Lower leg skin (tissue), 4 donors: Measurements from ENCODE around the gene PALM3. TPM values are rescaled to one million over a fixed set of nuclear protein-coding genes. Genes with fewer than 3 reads are reported as not detected.
"Not testable (repeated sequence)": the region's sequence is repeated elsewhere in the genome, so short reads cannot be mapped to it uniquely, and the experiment has no call there.

Experiments
- DNase-seq, 2 donors: peaks; one replicate each; pipeline ENCODE4 v3.0.0-alpha.2; 2019; ENCODE audit warnings: low spot score in 2 of 2
- H3K4me3 ChIP-seq: fragments of 200-600 bp; sonication (generic); 2 replicates; pipeline ENCODE4 v1.5.1; 2017; ENCODE audit warnings: mild to moderate bottlenecking, low read depth; ENCODE audit not compliant: poor library complexity, severe bottlenecking
- CTCF ChIP-seq, 3 donors: fragments of 450-650 bp; IDR thresholded peaks; one replicate each; pipeline ENCODE4 v1.5.1; 2016; ENCODE audit warnings: antibody characterized with exemption in 3 of 3, mild to moderate bottlenecking in 3 of 3, moderate library complexity in 2 of 3
- POLR2A ChIP-seq, 2 donors: fragments of 450-650 bp; IDR thresholded peaks; one replicate each; pipeline ENCODE4 v1.6.1; 2016 to 2017; ENCODE audit warnings: antibody characterized with exemption in 2 of 2, mild to moderate bottlenecking in 1 of 2, moderate library complexity in 1 of 2
- WGBS, 2 donors: methylation state at CpG; one replicate each; pipeline ENCODE4 v1.1.5; 2018; 5-methylcytosine and 5-hydroxymethylcytosine counted together
- intact Hi-C: fragments of 100-400 bp; cut with DNase I; formaldehyde crosslinking; loops from one replicate; pipeline ENCODE4 v1.15.0; 2023; ENCODE audit warnings: low total_unique reads
- total RNA-seq, 4 donors: library from RNA; depleted of rRNA; stranded (reverse); fragments of >200 nt; gene quantifications; one replicate each; pipeline ENCODE4 v1.1.0, GENCODE V29; 2016

The PALM3 gene
- total RNA-seq, 4 donors from 2014 or later: 0.10 TPM; not detected in 3

DNA sequence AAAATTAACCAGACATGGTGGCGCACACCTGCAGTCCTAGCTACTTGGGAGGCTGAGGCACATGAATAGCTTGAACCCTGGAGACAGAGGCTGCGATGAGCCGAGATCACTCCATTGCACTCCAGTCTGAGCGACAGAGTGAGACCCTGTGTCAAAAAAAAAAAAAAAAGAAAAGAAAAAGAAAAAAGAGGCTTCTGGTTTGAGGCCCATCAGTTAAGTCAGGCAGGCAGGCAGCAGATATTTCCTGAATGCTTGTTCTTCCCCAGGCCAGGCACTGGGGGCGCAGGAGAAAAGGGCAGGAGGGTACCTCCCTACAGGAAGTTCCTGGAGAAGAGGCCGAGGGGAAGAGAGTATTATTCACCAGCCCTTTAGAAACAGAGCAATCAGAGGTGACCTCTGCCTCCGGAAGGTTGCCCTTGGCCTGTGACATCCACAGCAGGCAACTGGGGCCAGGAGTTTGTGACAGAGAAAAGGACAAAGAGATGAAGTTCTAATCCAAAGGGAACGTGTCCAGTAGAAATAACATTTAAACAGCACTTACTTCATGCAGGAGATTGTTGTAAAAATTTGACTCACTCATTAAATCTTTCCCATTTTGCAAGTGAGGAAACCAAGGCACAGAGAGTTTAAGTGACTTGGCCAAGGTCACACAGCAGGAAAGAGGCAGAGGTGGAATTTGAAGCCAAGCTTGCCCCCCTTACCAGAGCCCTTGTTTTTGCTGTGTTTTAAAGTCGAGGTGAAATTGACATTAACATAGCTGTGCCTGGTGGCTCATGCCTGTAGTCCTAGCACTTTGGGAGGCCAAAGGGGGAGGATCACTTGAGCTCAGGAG lies 38.3 kb downstream of the PALM3 start:
- WGBS, 2 donors: 60 to 62% methylated on average over 9 of the region's 9 CpGs
- TF ChIP-seq CTCF (IDR thresholded peaks at IDR 0.05): no peak
- TF ChIP-seq POLR2A (IDR thresholded peaks at IDR 0.05): no peak
- DNase-seq: no peak
- H3K4me3 ChIP-seq: no peak overlapping the region
- intact Hi-C loops: no loop called here

GRCh38 chr19:14022469-14022868 lies 39.4 kb downstream of the PALM3 start:
- no peak for TF ChIP-seq POLR2A (IDR thresholded peaks at IDR 0.05)
- no peak for TF ChIP-seq CTCF (IDR thresholded peaks at IDR 0.05)
- no peak overlapping the region for H3K4me3 ChIP-seq
- no peak for DNase-seq
- 83 to 87% methylated on average over 4 of the region's 4 CpGs for WGBS, 2 donors
- intact Hi-C loops: no loop called here

- TF ChIP-seq CTCF (IDR thresholded peaks at IDR 0.05) (no peak), POLR2A (IDR thresholded peaks at IDR 0.05) (no peak)
- intact Hi-C loops: no loop called here
- WGBS, 2 donors: 59 to 61% methylated on average over 5 of the region's 5 CpGs
- H3K4me3 ChIP-seq: no peak overlapping the region
- no peak for DNase-seq
These were observed 40.4 kb downstream of the PALM3 start for GRCh38 chr19:14021474-14021873.

DNA sequence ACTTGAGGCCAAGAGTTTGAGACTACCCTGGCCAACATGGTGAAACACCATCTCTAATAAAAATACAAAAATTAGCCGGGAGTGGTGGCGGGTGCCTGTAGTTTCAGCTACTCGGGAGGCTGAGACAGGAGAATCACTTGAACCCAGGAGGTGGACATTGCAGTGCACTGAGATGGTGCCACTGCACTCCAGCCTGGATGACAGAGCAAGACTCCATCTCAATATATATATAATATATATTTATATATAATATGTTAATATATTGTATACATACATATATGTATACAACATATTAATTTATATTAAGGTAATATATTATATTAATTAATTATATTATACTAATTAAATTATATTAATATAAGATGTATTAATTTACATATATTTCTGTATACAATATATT lies 42.1 kb downstream of the PALM3 start:
- intact Hi-C loops, DNase-seq, H3K4me3 ChIP-seq: not testable (repeated sequence)
- WGBS, 2 donors: 79 to 92% methylated on average over 3 of the region's 3 CpGs

DNA sequence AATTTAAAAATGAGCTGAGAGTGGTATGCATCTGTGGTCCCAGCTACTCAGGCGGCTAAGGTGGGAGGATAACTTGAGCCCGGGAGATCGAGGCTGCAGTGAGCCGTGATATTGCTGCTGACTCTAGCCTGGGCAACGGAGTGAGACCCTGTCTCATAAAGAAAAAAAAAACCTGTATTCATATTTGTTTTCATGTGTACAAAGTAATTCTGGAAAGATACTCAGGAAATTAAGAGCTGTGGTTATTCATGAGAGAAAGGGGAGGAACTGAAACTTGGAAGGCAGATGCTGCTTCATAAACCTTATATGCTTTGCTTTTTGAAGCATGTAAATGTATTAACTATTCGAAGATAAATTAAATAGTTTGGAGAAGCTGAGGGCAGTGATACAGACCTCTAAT lies 42.8 kb downstream of the PALM3 start:
- H3K4me3 ChIP-seq: no peak overlapping the region
- intact Hi-C loops: no loop called here
- DNase-seq: no peak
- 78 to 91% methylated on average over 6 of the region's 6 CpGs for WGBS, 2 donors
- no peak for TF ChIP-seq CTCF (IDR thresholded peaks at IDR 0.05)
- TF ChIP-seq POLR2A (IDR thresholded peaks at IDR 0.05): no peak

GRCh38 chr19:14015524-14016035 lies 46.3 kb downstream of the PALM3 start:
- no peak overlapping the region for H3K4me3 ChIP-seq
- intact Hi-C loops: no loop called here
- no peak for DNase-seq
- 63 to 72% methylated on average over 8 of the region's 8 CpGs for WGBS, 2 donors
- TF ChIP-seq POLR2A (IDR thresholded peaks at IDR 0.05) (no peak), CTCF (IDR thresholded peaks at IDR 0.05) (no peak)
